ENCODE results near the gene PUS1. TPM values are rescaled to one million over a fixed set of nuclear protein-coding genes. Genes with fewer than 3 reads are reported as not detected.

PUS1 gene
- total and polyA plus RNA-seq, 2 of the 8 experiments (the other 6 are each of a cell fraction or from before 2014, with no cell fraction given): 48.1 to 81.2 TPM

- Histone ChIP-seq H2BK12ac (ENCODE audit: low read depth, low read length) (no peak overlapping the region), H3K4me1 (replicated peaks in 1 of 4; ENCODE audit: control insufficient read depth in 3 of 4, insufficient read depth in 4 of 4, low read length in 3 of 4) (no peaks in the 10 kb centered on the region), H3K4me3 (ENCODE audit: extremely low read depth in 1 of 4, insufficient read depth in 2 of 4, low read depth in 3 of 4, low read length in 4 of 4) (no peak overlapping the region), H3K56ac (replicated peaks; ENCODE audit: insufficient read length, low read depth, low read length) (no peak overlapping the region), H4K5ac (ENCODE audit: insufficient read length, low read depth, low read length) (no peak overlapping the region), H4K20me1 (replicated peaks in 1 of 2; ENCODE audit: control insufficient read depth in 1 of 2, insufficient read depth in 2 of 2, low read length in 2 of 2) (no peaks in the 10 kb centered on the region), H3K9me3 (ENCODE audit: insufficient read depth in 2 of 2, low read depth in 1 of 2, low read length in 1 of 2) (no peaks in the 10 kb centered on the region), H3K27me3 (replicated peaks in 1 of 4; ENCODE audit: control insufficient read depth in 3 of 4, extremely low read depth in 1 of 4, insufficient read depth in 3 of 4, low read length in 3 of 4) (no peaks in the 10 kb centered on the region), H4K8ac (ENCODE audit: extremely low read depth, insufficient read depth, low read length) (no peak overlapping the region; the same call in 1 of the 2 replicates), H3K14ac (ENCODE audit: insufficient read length) (no peak overlapping the region), H3K18ac (ENCODE audit: extremely low read depth, low read length) (no peak overlapping the region), H2AK5ac (ENCODE audit: low read depth, low read length) (no peak overlapping the region), H3K79me2 (ENCODE audit: control insufficient read depth in 1 of 2, insufficient read depth in 2 of 2, low read length in 2 of 2) (peaks cover 0 to 14% of the 10 kb centered on the region in 2 experiments; a peak in 2 of 4 replicates), H3K36me3 (ENCODE audit: control insufficient read depth in 2 of 4, insufficient read depth in 4 of 4, low read length in 3 of 4) (peaks cover 2 to 47% (median 14%) of the 10 kb centered on the region in 4 experiments; a peak in 4 of 8 replicates), H3K4ac (replicated peaks; ENCODE audit: insufficient read length, low read depth, low read length) (no peak overlapping the region), H4K91ac (replicated peaks; ENCODE audit: insufficient read length, low read length) (no peak overlapping the region), H2BK15ac (ENCODE audit: low read length) (no peak overlapping the region), H3K79me1 (ENCODE audit: low read depth, low read length) (no peaks in the 10 kb centered on the region; the same call in 1 of the 2 replicates), H2BK120ac (replicated peaks; ENCODE audit: low read depth, low read length) (no peak overlapping the region), H3K23ac (ENCODE audit: insufficient read length) (no peak overlapping the region), H3K4me2 (ENCODE audit: insufficient read depth in 1 of 2, low read depth in 2 of 2, low read length in 2 of 2) (no peak overlapping the region), H3K27ac (ENCODE audit: low read depth, low read length) (no peak overlapping the region), H2AFZ (ENCODE audit: low read length) (no peak overlapping the region), H3K9ac (replicated peaks in 1 of 4; ENCODE audit: extremely low read depth in 1 of 4, low read depth in 3 of 4, low read length in 3 of 4) (no peak overlapping the region), H2BK5ac (ENCODE audit: low read depth, low read length) (no peak overlapping the region), H2BK20ac (ENCODE audit: low read length) (no peak overlapping the region), H3K23me2 (ENCODE audit: low read depth, low read length) (no peaks in the 10 kb centered on the region)
- CTCF ChIA-PET (ENCODE audit: partially characterized antibody): interaction anchor here (1.0 to 1.6 kb wide), 5 partner anchors 8 to 94 kb away, joined by 3 to 4 read pairs (median 3); no protein-coding TSS in a partner anchor
- POLR2A ChIA-PET (ENCODE audit: partially characterized antibody): interaction anchor here (0.9 to 1.6 kb wide), 3 partner anchors 9 to 37 kb away, joined by 4 to 7 read pairs (median 5); no protein-coding TSS in a partner anchor
- WGBS, 2 experiments (ENCODE audit: extremely low coverage in 1 of 2, insufficient coverage in 1 of 2, insufficient read length in 1 of 2, insufficient replicate concordance in 2 of 2, low coverage in 1 of 2, low lambda C conversion rate in 2 of 2, missing lambda C conversion rate in 1 of 2): 95% methylated on average over 17 of the region's 17 CpGs; no CpG with 5 or more reads in 1 of the 2 experiments
- DNase-seq (ENCODE audit: low read depth in 1 of 2, low spot score in 2 of 2) (no peak), FAIRE-seq (no peak)
- TF ChIP-seq BRCA1 (IDR thresholded peaks at IDR 0.05; ENCODE audit: low read depth, low read length) (no peak), GTF2F1 (IDR thresholded peaks at IDR 0.05; ENCODE audit: borderline replicate concordance, low read depth, low read length) (no peak), MAFK (IDR thresholded peaks at IDR 0.05; ENCODE audit: low read depth, low read length) (no peak), TAF7 (optimal IDR thresholded peaks at IDR 0.05; ENCODE audit: borderline replicate concordance, low read depth, low read length) (no peak), TEAD4 (IDR thresholded peaks at IDR 0.05; ENCODE audit: low read depth, low read length) (no peak), SP1 (IDR thresholded peaks at IDR 0.05; ENCODE audit: low read depth, low read length) (no peak), JUN (IDR thresholded peaks at IDR 0.05; ENCODE audit: low read depth, low read length) (no peak), SP2 (IDR thresholded peaks at IDR 0.05; ENCODE audit: low read length) (no peak), JUND (IDR thresholded peaks at IDR 0.05; ENCODE audit: low read length) (no peak), CBX5 (IDR thresholded peaks at IDR 0.05; ENCODE audit: low read depth, low read length) (no peak), GABPA (IDR thresholded peaks at IDR 0.05; ENCODE audit: borderline replicate concordance, insufficient read depth, low read length) (no peak), RNF2 (IDR thresholded peaks at IDR 0.05; ENCODE audit: borderline replicate concordance, low read depth, low read length, missing control alignments, poor library complexity, severe bottlenecking) (no peak), NANOG (IDR thresholded peaks at IDR 0.05; ENCODE audit: insufficient read depth, low read depth, low read length, poor library complexity, severe bottlenecking) (no peak), ATF3 (IDR thresholded peaks at IDR 0.05; ENCODE audit: insufficient read depth, low read depth, low read length) (no peak)
Measured at GRCh38 chr12:131982041-131982440, 53.0 kb downstream of the PUS1 start.
